ENCODE results near the gene HS6ST3.

Gene HS6ST3

GRCh38 chr13:96837809-96838208 is 747.9 kb downstream of the HS6ST3 start:
- no peak for DNase-seq (ENCODE audit: low spot score)

GRCh38 chr13:96844195-96844594 is 754.3 kb downstream of the HS6ST3 start:
- no peak for DNase-seq (ENCODE audit: low spot score)

GRCh38 chr13:96844616-96845015 is 754.7 kb downstream of the HS6ST3 start:
- DNase-seq (ENCODE audit: low spot score) = no peak

- peak; percentile 4 for DNase-seq (ENCODE audit: low spot score)
Observed at GRCh38 chr13:96848286-96848685, 758.4 kb downstream of the HS6ST3 start.

- DNase-seq (ENCODE audit: low spot score) = no peak
Observed at GRCh38 chr13:96849091-96849490, 759.2 kb downstream of the HS6ST3 start.

GRCh38 chr13:96850538-96851145 is 760.7 kb downstream of the HS6ST3 start:
- no peak for DNase-seq (ENCODE audit: low spot score)

- no peak for DNase-seq (ENCODE audit: low spot score)
Observed at GRCh38 chr13:96851856-96852445, 762.0 kb downstream of the HS6ST3 start.

GRCh38 chr13:96858133-96858826 is 768.4 kb downstream of the HS6ST3 start:
- DNase-seq (ENCODE audit: low spot score) = no peak

- no peak for DNase-seq (ENCODE audit: low spot score)
Observed at GRCh38 chr13:96860882-96861281, 771.0 kb downstream of the HS6ST3 start.

GRCh38 chr13:96862093-96862492 is 772.2 kb downstream of the HS6ST3 start:
- DNase-seq (ENCODE audit: low spot score) = no peak

GRCh38 chr13:96862999-96863398 is 773.1 kb downstream of the HS6ST3 start:
- DNase-seq (ENCODE audit: low spot score) = no peak

- DNase-seq (ENCODE audit: low spot score) = no peak
Observed at GRCh38 chr13:96871469-96871868, 781.6 kb downstream of the HS6ST3 start.

- DNase-seq (ENCODE audit: low spot score) = no peak
Observed at GRCh38 chr13:96880419-96880818, 790.5 kb downstream of the HS6ST3 start.

Data from SW480 (cell line).